IMR-90 (cell line): ENCODE measurements around the gene PNKP. TPM values are rescaled to one million over a fixed set of nuclear protein-coding genes. Genes with fewer than 3 reads are reported as not detected.

Experiments
- ATAC-seq: fragments of 200-7000 bp; cut with Tn5 transposase; 2 replicates; pipeline ENCODE4 v1.9.1; 2020; ENCODE audit warnings: low read depth, mild to moderate bottlenecking, moderate library complexity
- BruUV-seq: library from RNA; stranded (reverse); fragments of 400-500 nt; replicated peaks from 2 replicates; lab custom pipeline; 2021; lab: Mats Ljungman, UMichigan
- CTCF ChIA-PET: fragments of 300-600 bp; formaldehyde crosslinking; extraction: SDS; loops from one replicate; lab custom pipeline; 2021; ENCODE audit warnings: antibody characterized with exemption; lab: Yijun Ruan, JAX
- POLR2A ChIA-PET: fragments of 300-600 bp; sonication (Branson Sonifier 250); formaldehyde crosslinking; loops from one replicate; lab custom pipeline; 2022; ENCODE audit warnings: antibody characterized with exemption; ENCODE audit not compliant: unreplicated experiment; lab: Charles Lee
- DNase-seq: peaks from one replicate; pipeline ENCODE4 v3.0.0; 2013
- H2AFZ ChIP-seq: replicated peaks from 2 replicates; pipeline ENCODE3; 2013; ENCODE audit warnings: low read length, mild to moderate bottlenecking; ENCODE audit not compliant: poor library complexity
- H2AK5ac ChIP-seq: 2 replicates; pipeline ENCODE4 v1.6.1; 2013; ENCODE audit warnings: low read depth, low read length, inconsistent platforms
- H2AK9ac ChIP-seq: replicated peaks from 2 replicates; pipeline ENCODE3; 2013; ENCODE audit warnings: mild to moderate bottlenecking, low read depth, low read length, moderate library complexity; ENCODE audit not compliant: poor library complexity
- H2BK120ac ChIP-seq: 2 replicates; pipeline ENCODE4 v1.6.1; 2013; ENCODE audit warnings: low read depth, low read length, inconsistent platforms
- H2BK15ac ChIP-seq: 3 replicates; pipeline ENCODE4 v1.6.1; 2013; ENCODE audit warnings: low read depth, low read length, inconsistent platforms
- H2BK20ac ChIP-seq: 2 replicates; pipeline ENCODE4 v1.6.1; 2013; ENCODE audit warnings: low read depth, mild to moderate bottlenecking, inconsistent platforms, low read length, moderate library complexity
- H2BK5ac ChIP-seq: 2 replicates; pipeline ENCODE4 v1.6.1; 2013; ENCODE audit warnings: mild to moderate bottlenecking, low read depth, low read length, inconsistent platforms; ENCODE audit not compliant: poor library complexity, severe bottlenecking
- H3K14ac ChIP-seq: replicated peaks from 2 replicates; pipeline ENCODE4 v1.6.1; 2013; ENCODE audit warnings: low read depth, low read length, inconsistent platforms
- H3K18ac ChIP-seq: 2 replicates; pipeline ENCODE4 v1.6.1; 2013; ENCODE audit warnings: low read depth, low read length, control low read depth
- H3K23ac ChIP-seq: 2 replicates; pipeline ENCODE4 v1.6.1; 2013; ENCODE audit warnings: low read depth, low read length, inconsistent platforms
- H3K27ac ChIP-seq: 2 replicates; pipeline ENCODE4 v1.5.1; 2013; ENCODE audit warnings: mild to moderate bottlenecking, control low read depth, low read length; ENCODE audit not compliant: insufficient read depth
- H3K27me3 ChIP-seq: 2 replicates; pipeline ENCODE4 v1.6.1; 2013; ENCODE audit warnings: low read length; ENCODE audit not compliant: control insufficient read depth, insufficient read depth
- H3K36me3 ChIP-seq: 2 replicates; pipeline ENCODE4 v1.6.1; 2013; ENCODE audit warnings: low read length, mixed read lengths; ENCODE audit not compliant: control insufficient read depth, insufficient read depth
- H3K4ac ChIP-seq: 2 replicates; pipeline ENCODE4 v1.6.1; 2013; ENCODE audit warnings: low read depth, low read length, inconsistent platforms
- H3K4me1 ChIP-seq: 2 replicates; pipeline ENCODE4 v1.6.1; 2013; ENCODE audit warnings: low read length, mixed read lengths; ENCODE audit not compliant: control insufficient read depth, insufficient read depth
- H3K4me2 ChIP-seq: 2 replicates; pipeline ENCODE4 v1.6.1; 2013; ENCODE audit warnings: low read depth, mild to moderate bottlenecking, control low read depth, low read length, moderate library complexity
- H3K4me3 ChIP-seq: 2 replicates; pipeline ENCODE4 v1.5.1; 2013; ENCODE audit warnings: low read depth, mild to moderate bottlenecking, control low read depth, low read length, moderate library complexity; ENCODE audit not compliant: insufficient read depth
- H3K56ac ChIP-seq: 2 replicates; pipeline ENCODE4 v1.6.1; 2013; ENCODE audit warnings: low read length, inconsistent platforms; ENCODE audit not compliant: insufficient read depth; ENCODE audit errors: extremely low read depth
- H3K79me1 ChIP-seq, 2 experiments: 2 replicates each; pipeline ENCODE4 v1.6.1; 2013; ENCODE audit warnings: low read length in 2 of 2, inconsistent platforms in 1 of 2, low read depth in 1 of 2
- H3K9ac ChIP-seq: 2 replicates; pipeline ENCODE4 v1.6.1; 2013; ENCODE audit warnings: low read depth, low read length, control low read depth
- H3K9me1 ChIP-seq: 2 replicates; pipeline ENCODE4 v1.6.1; 2013; ENCODE audit warnings: low read length, inconsistent platforms; ENCODE audit not compliant: insufficient read depth
- H3K9me3 ChIP-seq: 2 replicates; pipeline ENCODE4 v1.6.1; 2013; ENCODE audit warnings: low read length; ENCODE audit not compliant: control insufficient read depth, insufficient read depth
- H4K20me1 ChIP-seq: 2 replicates; pipeline ENCODE4 v1.6.1; 2013; ENCODE audit warnings: low read length, inconsistent platforms; ENCODE audit not compliant: insufficient read depth
- H4K5ac ChIP-seq: 2 replicates; pipeline ENCODE4 v1.6.1; 2013; ENCODE audit warnings: mild to moderate bottlenecking, low read depth, low read length, control low read depth
- H4K8ac ChIP-seq, 2 experiments: 2 replicates each; pipeline ENCODE4 v1.6.1; 2013; ENCODE audit warnings: low read depth in 2 of 2, low read length in 2 of 2, control low read depth in 1 of 2, inconsistent platforms in 1 of 2
- H4K91ac ChIP-seq: 2 replicates; pipeline ENCODE4 v1.6.1; 2013; ENCODE audit warnings: low read depth, low read length, inconsistent platforms; ENCODE audit not compliant: insufficient read depth
- BHLHE40 ChIP-seq: fragments of 150-350 bp; IDR thresholded peaks from 2 replicates; pipeline ENCODE4 v1.6.1; 2016; ENCODE audit warnings: mild to moderate bottlenecking, low read depth, low read length
- CEBPB ChIP-seq: IDR thresholded peaks from 2 replicates; pipeline ENCODE4 v1.6.1; 2012; ENCODE audit warnings: low read depth, low read length, improper control_type of control experiment
- CHD1 ChIP-seq: IDR thresholded peaks from 2 replicates; pipeline ENCODE4 v1.6.1; 2012; ENCODE audit warnings: low read depth, low read length, improper control_type of control experiment
- CTCF ChIP-seq: conservative IDR thresholded peaks from 2 replicates; pipeline ENCODE4 v1.5.1; 2012; ENCODE audit warnings: mild to moderate bottlenecking, low read depth, low read length, improper control_type of control experiment
- ELK1 ChIP-seq: fragments of 150-350 bp; IDR thresholded peaks from 2 replicates; pipeline ENCODE4 v1.6.1; 2016; ENCODE audit warnings: low read depth, mild to moderate bottlenecking, low read length, moderate library complexity, borderline replicate concordance
- FOS ChIP-seq: fragments of 150-350 bp; IDR thresholded peaks from 2 replicates; pipeline ENCODE4 v1.6.1; 2016; ENCODE audit warnings: low read depth, low read length
- MAFK ChIP-seq: IDR thresholded peaks from 2 replicates; pipeline ENCODE4 v1.6.1; 2012; ENCODE audit warnings: low read depth, low read length, improper control_type of control experiment
- MAZ ChIP-seq: IDR thresholded peaks from 2 replicates; pipeline ENCODE4 v1.6.1; 2012; ENCODE audit warnings: low read depth, mild to moderate bottlenecking, low read length, improper control_type of control experiment, moderate library complexity, borderline replicate concordance
- MXI1 ChIP-seq: IDR thresholded peaks from 2 replicates; pipeline ENCODE4 v1.6.1; 2012; ENCODE audit warnings: low read depth, mild to moderate bottlenecking, low read length, moderate library complexity, borderline replicate concordance
- NFE2L2 ChIP-seq: fragments of 150-350 bp; IDR thresholded peaks from 2 replicates; pipeline ENCODE4 v1.6.1; 2016; ENCODE audit warnings: low read depth, mild to moderate bottlenecking, low read length
- POLR2A ChIP-seq: IDR thresholded peaks from 2 replicates; pipeline ENCODE4 v1.6.1; 2012; ENCODE audit warnings: mild to moderate bottlenecking, low read depth, low read length
- RAD21 ChIP-seq: IDR thresholded peaks from 2 replicates; pipeline ENCODE4 v1.6.1; 2012; ENCODE audit warnings: low read length, improper control_type of control experiment
- RCOR1 ChIP-seq: IDR thresholded peaks from 2 replicates; pipeline ENCODE4 v1.6.1; 2012; ENCODE audit warnings: mild to moderate bottlenecking, low read length, improper control_type of control experiment; ENCODE audit not compliant: insufficient replicate concordance
- RFX5 ChIP-seq: IDR thresholded peaks from 2 replicates; pipeline ENCODE4 v1.8.0; 2012; ENCODE audit warnings: low read depth, mild to moderate bottlenecking, low read length, moderate library complexity
- USF2 ChIP-seq: fragments of 150-350 bp; IDR thresholded peaks from 2 replicates; pipeline ENCODE4 v1.6.1; 2017; ENCODE audit warnings: mild to moderate bottlenecking, antibody characterized with exemption, low read length, low read depth
- WGBS, 2 experiments: methylation state at CpG; one replicate each; pipeline versions ENCODE4 v1.1.5 to v1.1.7; 2013; ENCODE audit warnings: missing lambda C conversion rate in 2 of 2; ENCODE audit not compliant: insufficient read length in 1 of 2; ENCODE audit errors: extremely low coverage in 2 of 2; 5-methylcytosine and 5-hydroxymethylcytosine counted together
- dilution Hi-C: fragments of 300-500 bp; cut with HindIII; formaldehyde crosslinking; loops from one replicate; pipeline ENCODE4 v1.14.3; 2018; ENCODE audit warnings: low sequenced_read_pairs; ENCODE audit not compliant: unreplicated experiment
- in situ Hi-C: fragments of 300-500 bp; cut with MboI; formaldehyde crosslinking; loops from 3 replicates; pipeline ENCODE4 v1.14.3; 2019; ENCODE audit warnings: low sequenced_read_pairs, inconsistent platforms, mixed read lengths
- intact Hi-C: fragments of 100-400 bp; cut with micrococcal nuclease; formaldehyde crosslinking; loops from 2 replicates; pipeline ENCODE4 v1.10.0; 2022
- polyA plus RNA-seq, 3 experiments: library from polyadenylated mRNA; depleted of rRNA; stranded (reverse); fragments of >200 nt; gene quantifications; 2 replicates each; pipeline ENCODE4 v1.2.3, GENCODE V29; 2012; ENCODE audit warnings: low replicate concordance in 1 of 3
- total RNA-seq: library from RNA; depleted of rRNA; stranded (reverse); fragments of >200 nt; gene quantifications from 2 replicates; pipeline ENCODE4 v1.2.3, GENCODE V29; 2012

Gene PNKP
- total and polyA plus RNA-seq, 2 of the 4 experiments (the other 2 are of a cell fraction), result 14.2 to 25.0 TPM

GRCh38 chr19:49896863-49897621, 29.7 kb upstream of the PNKP start, which contains the start of gene IL4I1:
Gene IL4I1, minus strand, starts transcription at chr19:49896887. Its CDS starts 727 bp downstream, at chr19:49896160.
- dilution Hi-C loops (no loop called here), in situ Hi-C loops (no loop called here), intact Hi-C loops (no loop called here)
- Histone ChIP-seq H3K36me3 (no peaks in the 10 kb centered on the region), H2BK20ac (peak within 1 kb of the TSS; percentile 62), H3K9ac (no peak within 1 kb of the TSS), H3K27ac (no peak within 1 kb of the TSS), H3K9me1 (no peaks in the 10 kb centered on the region), H3K18ac (no peak within 1 kb of the TSS), H3K9me3 (no peaks in the 10 kb centered on the region), H2AK9ac (peak within 1 kb of the TSS; percentile 87), H2AK5ac (peak within 1 kb of the TSS; percentile 75), H3K4me3 (no peak within 1 kb of the TSS), H3K56ac (no peak within 1 kb of the TSS), H2BK5ac (no peak within 1 kb of the TSS), H3K27me3 (peaks cover 5% of the 10 kb centered on the region; the same call in 1 of the 2 replicates), H3K79me1 (no peaks in the 10 kb centered on the region), H4K5ac (0 out of 2 replicates have a peak within 1 kb of the TSS, but pooled peaks have one; percentile 37), H3K4ac (peak within 1 kb of the TSS; percentile 61), H2BK15ac (peak within 1 kb of the TSS; percentile 78; the same call in 1 of the 3 replicates), H2BK120ac (peak within 1 kb of the TSS; percentile 83), H2AFZ (peak within 1 kb of the TSS; percentile 87), H3K23ac (no peak within 1 kb of the TSS; the same call in 1 of the 2 replicates), H4K91ac (peak within 1 kb of the TSS; percentile 59), H4K20me1 (no peaks in the 10 kb centered on the region), H3K4me1 (peaks cover 8% of the 10 kb centered on the region), H4K8ac (peak within 1 kb of the TSS; percentile 69 to 70; a peak in 2 of 4 replicates), H3K4me2 (0 out of 2 replicates have a peak within 1 kb of the TSS, but pooled peaks have one; percentile 30), H3K14ac (peak within 1 kb of the TSS; percentile 68; the same call in 1 of the 2 replicates)
- ATAC-seq, result peak; percentile 21; the same call in 1 of the 2 replicates
- peak; percentile 42 for DNase-seq
- POLR2A ChIA-PET, result no interaction called here
- WGBS, 2 experiments, result 74% methylated on average over 5 of the region's 20 CpGs; no CpG with 5 or more reads in 1 of the 2 experiments
- TF ChIP-seq USF2 (no peak), RCOR1 (no peak), POLR2A (no peak), CTCF (no peak), FOS (no peak), CHD1 (no peak), RFX5 (no peak), MAFK (no peak), CEBPB (no peak), NFE2L2 (no peak), RAD21 (no peak), BHLHE40 (no peak), MAZ (no peak), ELK1 (no peak), MXI1 (no peak)
- BruUV-seq, result no TSS peak
- CTCF ChIA-PET, result no interaction called here
